Muscle of leg (tissue), 11 donors: ENCODE results near the gene C16orf74. TPM values are rescaled to one million over a fixed set of nuclear protein-coding genes. Genes with fewer than 3 reads are reported as not detected.

Experiments used
- DNase-seq: peaks from one replicate; pipeline ENCODE4 v3.0.0; 2013
- H3K27ac ChIP-seq: one replicate; pipeline ENCODE4 v1.5.1; 2013; ENCODE audit warnings: mild to moderate bottlenecking, low read length, control low read depth
- H3K27me3 ChIP-seq: one replicate; pipeline ENCODE4 v1.6.1; 2013; ENCODE audit warnings: low read length; ENCODE audit not compliant: control insufficient read depth, insufficient read depth
- H3K36me3 ChIP-seq: one replicate; pipeline ENCODE4 v1.6.1; 2013; ENCODE audit warnings: low read length; ENCODE audit not compliant: control insufficient read depth, insufficient read depth
- H3K4me1 ChIP-seq: one replicate; pipeline ENCODE4 v1.6.1; 2013; ENCODE audit warnings: low read length; ENCODE audit not compliant: control insufficient read depth, insufficient read depth
- H3K4me3 ChIP-seq: one replicate; pipeline ENCODE4 v1.5.1; 2013; ENCODE audit warnings: low read length, control low read depth
- H3K9me3 ChIP-seq: replicated peaks from 2 replicates; pipeline ENCODE4 v1.6.1; 2013; ENCODE audit warnings: low read depth, low read length; ENCODE audit not compliant: control insufficient read depth
- WGBS: methylation state at CpG from one replicate; pipeline ENCODE4 v1.1.5; 2013; ENCODE audit warnings: missing lambda C conversion rate; ENCODE audit not compliant: insufficient coverage; 5-methylcytosine and 5-hydroxymethylcytosine counted together
- polyA plus RNA-seq, 8 donors: library from polyadenylated mRNA; unstranded; fragments of 120-200 nt; gene quantifications; one replicate each; pipeline versions ENCODE4 v1.2.1 to v1.2.3, GENCODE V29; 2013; ENCODE audit warnings: inconsistent platforms in 1 of 8, low replicate concordance in 1 of 8; ENCODE audit not compliant: insufficient read length in 8 of 8, insufficient read depth in 1 of 8
- total RNA-seq: library from RNA; stranded (reverse); fragments of 120-200 nt; gene quantifications from one replicate; pipeline ENCODE4 v1.2.4, GENCODE V29; 2013

The C16orf74 gene
- total and polyA plus RNA-seq, 9 donors, result 1.2 to 2.9 (median 1.8) TPM

- H3K36me3 ChIP-seq, result peaks cover 61% of the 10 kb centered on the region
- 56% methylated on average over 8 of the region's 8 CpGs for WGBS
Observed at GRCh38 chr16:85678016-85678415, 72.9 kb downstream of the C16orf74 start.

GRCh38 chr16:85677383-85677967, 73.4 kb downstream of the C16orf74 start:
- Histone ChIP-seq H3K36me3 (peaks cover 66% of the 10 kb centered on the region), H3K9me3 (no peaks in the 10 kb centered on the region), H3K27ac (no peak overlapping the region), H3K4me1 (peaks cover 8% of the 10 kb centered on the region), H3K4me3 (no peak overlapping the region), H3K27me3 (no peaks in the 10 kb centered on the region)
- WGBS, result 89% methylated on average over 5 of the region's 6 CpGs
- DNase-seq, result no peak

More at GRCh38 chr16:85678016-85678415, 72.9 kb downstream of the C16orf74 start:
- no peak overlapping the region for H3K4me3 ChIP-seq
- H3K27ac ChIP-seq, result no peak overlapping the region
- H3K27me3 ChIP-seq, result no peaks in the 10 kb centered on the region
- DNase-seq, result no peak
- no peaks in the 10 kb centered on the region for H3K9me3 ChIP-seq
- peaks cover 8% of the 10 kb centered on the region for H3K4me1 ChIP-seq

- WGBS, result 85% methylated on average over 5 of the region's 7 CpGs
- H3K9me3 ChIP-seq, result no peaks in the 10 kb centered on the region
- peaks cover 8% of the 10 kb centered on the region for H3K4me1 ChIP-seq
- no peaks in the 10 kb centered on the region for H3K27me3 ChIP-seq
- peaks cover 76% of the 10 kb centered on the region for H3K36me3 ChIP-seq
- no peak overlapping the region for H3K27ac ChIP-seq
- H3K4me3 ChIP-seq, result no peak overlapping the region
- no peak for DNase-seq
Observed at GRCh38 chr16:85676466-85676865, 74.4 kb downstream of the C16orf74 start.

GRCh38 chr16:85675251-85675874, 75.5 kb downstream of the C16orf74 start:
- Histone ChIP-seq H3K27ac (no peak overlapping the region), H3K27me3 (no peaks in the 10 kb centered on the region), H3K4me1 (peaks cover 8% of the 10 kb centered on the region), H3K4me3 (no peak overlapping the region), H3K36me3 (peaks cover 74% of the 10 kb centered on the region), H3K9me3 (no peaks in the 10 kb centered on the region)
- no peak for DNase-seq
- WGBS, result 40% methylated on average over 1 of the region's 4 CpGs

GRCh38 chr16:85674828-85675227, 76.1 kb downstream of the C16orf74 start:
- WGBS, result 82% methylated on average over 3 of the region's 6 CpGs
- no peaks in the 10 kb centered on the region for H3K9me3 ChIP-seq
- DNase-seq, result no peak
- H3K27me3 ChIP-seq, result no peaks in the 10 kb centered on the region
- no peak overlapping the region for H3K27ac ChIP-seq
- no peak overlapping the region for H3K4me3 ChIP-seq
- H3K36me3 ChIP-seq, result peaks cover 74% of the 10 kb centered on the region
- peaks cover 8% of the 10 kb centered on the region for H3K4me1 ChIP-seq

- H3K27me3 ChIP-seq, result no peaks in the 10 kb centered on the region
- H3K36me3 ChIP-seq, result peaks cover 72% of the 10 kb centered on the region
- no peak overlapping the region for H3K27ac ChIP-seq
- no peaks in the 10 kb centered on the region for H3K9me3 ChIP-seq
- peaks cover 8% of the 10 kb centered on the region for H3K4me1 ChIP-seq
- 71% methylated on average over 1 of the region's 4 CpGs for WGBS
- no peak for DNase-seq
- no peak overlapping the region for H3K4me3 ChIP-seq
Observed at GRCh38 chr16:85674418-85674755, 76.5 kb downstream of the C16orf74 start.

- Histone ChIP-seq H3K36me3 (peaks cover 72% of the 10 kb centered on the region), H3K9me3 (no peaks in the 10 kb centered on the region), H3K27me3 (no peaks in the 10 kb centered on the region), H3K27ac (no peak overlapping the region), H3K4me3 (no peak overlapping the region), H3K4me1 (peaks cover 8% of the 10 kb centered on the region)
- WGBS, result 55% methylated on average over 15 of the region's 19 CpGs
- DNase-seq, result peak; percentile 52
Observed at GRCh38 chr16:85673529-85674417, 77.1 kb downstream of the C16orf74 start.

GRCh38 chr16:85670840-85671239, 80.1 kb downstream of the C16orf74 start:
- no peaks in the 10 kb centered on the region for H3K9me3 ChIP-seq
- H3K27ac ChIP-seq, result no peak overlapping the region
- H3K4me3 ChIP-seq, result no peak overlapping the region
- 88% methylated on average over 7 of the region's 14 CpGs for WGBS
- no peak for DNase-seq
- H3K4me1 ChIP-seq, result peaks cover 8% of the 10 kb centered on the region
- peaks cover 75% of the 10 kb centered on the region for H3K36me3 ChIP-seq
- no peaks in the 10 kb centered on the region for H3K27me3 ChIP-seq

- H3K36me3 ChIP-seq, result peaks cover 81% of the 10 kb centered on the region
Observed at GRCh38 chr16:85668676-85669424, 82.0 kb downstream of the C16orf74 start.

More at GRCh38 chr16:85668676-85669424, 82.0 kb downstream of the C16orf74 start:
- WGBS, result 83% methylated on average over 9 of the region's 10 CpGs
- Histone ChIP-seq H3K4me3 (no peak overlapping the region), H3K4me1 (peaks cover 12% of the 10 kb centered on the region), H3K27ac (no peak overlapping the region), H3K9me3 (no peaks in the 10 kb centered on the region), H3K27me3 (no peaks in the 10 kb centered on the region)
- no peak for DNase-seq
